ENCODE measurements around the gene SETDB2. TPM values are rescaled to one million over a fixed set of nuclear protein-coding genes. Genes with fewer than 3 reads are reported as not detected.

Gene SETDB2
- total and polyA plus RNA-seq, 5 donors from 2014 or later, result 11.0 to 24.4 (median 15.0) TPM

- no peaks in the 10 kb centered on the region for H3K36me3 ChIP-seq (ENCODE audit: control insufficient read depth, insufficient read depth, low read length)
- no peaks in the 10 kb centered on the region for H3K9me3 ChIP-seq (ENCODE audit: control insufficient read depth in 2 of 2, low read length in 2 of 2)
- H3K36me3 Mint-ChIP-seq, result peaks cover 8% of the 10 kb centered on the region
- H3K4me3 Mint-ChIP-seq, result peak overlapping the region; percentile 78 to 92 (median 86)
- peaks cover 0 to 3% (median 0%) of the 10 kb centered on the region in 7 donors for H3K9me3 Mint-ChIP-seq
- peak overlapping the region; percentile 77 for H3K4me3 ChIP-seq (ENCODE audit: low read depth, low read length)
- no peaks in the 10 kb centered on the region for H3K27me3 ChIP-seq (ENCODE audit: control insufficient read depth, insufficient read depth, low read length)
- peak overlapping the region; percentile 13 to 95 (median 92) for H3K27ac Mint-ChIP-seq
- peaks cover 4% of the 10 kb centered on the region for H3K27me3 Mint-ChIP-seq
- H3K27ac ChIP-seq (ENCODE audit: insufficient read depth, low read length, poor library complexity, severe bottlenecking), result peak overlapping the region; percentile 96
- H3K4me1 Mint-ChIP-seq, result peaks cover 16 to 74% (median 48%) of the 10 kb centered on the region in 4 donors
- peaks cover 46% of the 10 kb centered on the region for H3K4me1 ChIP-seq (ENCODE audit: control insufficient read depth, insufficient read depth, low read length, poor library complexity, severe bottlenecking)
- DNase-seq (no peak), ATAC-seq (ENCODE audit: low read depth in 2 of 2) (no peak)
Observed at GRCh38 chr13:49446473-49446872, 2.4 kb downstream of the SETDB2 start.

- no peak overlapping the region for H3K27ac ChIP-seq (ENCODE audit: insufficient read depth, low read length, poor library complexity, severe bottlenecking)
- peaks cover 18% of the 10 kb centered on the region for H3K36me3 Mint-ChIP-seq
- H3K4me3 Mint-ChIP-seq, result peak overlapping the region in 3 of 4 donors; percentile 15 to 68 (median 53)
- H3K27ac Mint-ChIP-seq, result peak overlapping the region in 1 of 3 donors; percentile 95
- ATAC-seq (ENCODE audit: low read depth in 2 of 2) (no peak), DNase-seq (no peak)
- no peaks in the 10 kb centered on the region for H3K9me3 ChIP-seq (ENCODE audit: control insufficient read depth in 2 of 2, low read length in 2 of 2)
- peaks cover 16 to 69% (median 48%) of the 10 kb centered on the region in 4 donors for H3K4me1 Mint-ChIP-seq
- peaks cover 46% of the 10 kb centered on the region for H3K4me1 ChIP-seq (ENCODE audit: control insufficient read depth, insufficient read depth, low read length, poor library complexity, severe bottlenecking)
- H3K27me3 ChIP-seq (ENCODE audit: control insufficient read depth, insufficient read depth, low read length), result no peaks in the 10 kb centered on the region
- H3K27me3 Mint-ChIP-seq, result peaks cover 2% of the 10 kb centered on the region
- H3K9me3 Mint-ChIP-seq, result peaks cover 0 to under 1% (median 0%) of the 10 kb centered on the region in 7 donors
- H3K4me3 ChIP-seq (ENCODE audit: low read depth, low read length), result peak overlapping the region; percentile 77
- H3K36me3 ChIP-seq (ENCODE audit: control insufficient read depth, insufficient read depth, low read length), result peaks cover 5% of the 10 kb centered on the region
Observed at GRCh38 chr13:49448753-49449152, 4.7 kb downstream of the SETDB2 start.

- Histone ChIP-seq H3K4me1 (ENCODE audit: control insufficient read depth, insufficient read depth, low read length, poor library complexity, severe bottlenecking) (peaks cover 53% of the 10 kb centered on the region), H3K27ac (ENCODE audit: insufficient read depth, low read length, poor library complexity, severe bottlenecking) (no peak overlapping the region), H3K36me3 (ENCODE audit: control insufficient read depth, insufficient read depth, low read length) (peaks cover 5% of the 10 kb centered on the region), H3K27me3 (ENCODE audit: control insufficient read depth, insufficient read depth, low read length) (no peaks in the 10 kb centered on the region), H3K9me3 (ENCODE audit: control insufficient read depth in 2 of 2, low read length in 2 of 2) (no peaks in the 10 kb centered on the region), H3K4me3 (ENCODE audit: low read depth, low read length) (peak overlapping the region; percentile 22)
- peaks cover 20% of the 10 kb centered on the region for H3K36me3 Mint-ChIP-seq
- H3K9me3 Mint-ChIP-seq, result no peaks in the 10 kb centered on the region
- H3K27ac Mint-ChIP-seq, result peak overlapping the region in 2 of 3 donors; percentile 57 to 98
- H3K27me3 Mint-ChIP-seq, result no peaks in the 10 kb centered on the region
- H3K4me1 Mint-ChIP-seq, result peaks cover 21 to 75% (median 53%) of the 10 kb centered on the region in 4 donors
- peak overlapping the region in 3 of 4 donors; percentile 12 to 69 (median 62) for H3K4me3 Mint-ChIP-seq
- ATAC-seq (ENCODE audit: low read depth in 2 of 2) (no peak), DNase-seq (no peak)
Observed at GRCh38 chr13:49450105-49450819, 6.2 kb downstream of the SETDB2 start.

- peak overlapping the region in 2 of 4 donors; percentile 36 to 73 for H3K4me3 Mint-ChIP-seq
- H3K4me1 ChIP-seq (ENCODE audit: control insufficient read depth, insufficient read depth, low read length, poor library complexity, severe bottlenecking), result peaks cover 37% of the 10 kb centered on the region
- no peaks in the 10 kb centered on the region for H3K27me3 Mint-ChIP-seq
- ATAC-seq (ENCODE audit: low read depth in 2 of 2) (no peak), DNase-seq (no peak)
- H3K9me3 ChIP-seq (ENCODE audit: control insufficient read depth in 2 of 2, low read length in 2 of 2), result no peaks in the 10 kb centered on the region
- peaks cover 20% of the 10 kb centered on the region for H3K36me3 Mint-ChIP-seq
- H3K9me3 Mint-ChIP-seq, result no peaks in the 10 kb centered on the region
- peak overlapping the region in 2 of 3 donors; percentile 14 to 79 for H3K27ac Mint-ChIP-seq
- peaks cover 7% of the 10 kb centered on the region for H3K36me3 ChIP-seq (ENCODE audit: control insufficient read depth, insufficient read depth, low read length)
- H3K27me3 ChIP-seq (ENCODE audit: control insufficient read depth, insufficient read depth, low read length), result no peaks in the 10 kb centered on the region
- H3K4me3 ChIP-seq (ENCODE audit: low read depth, low read length), result no peak overlapping the region
- peaks cover 15 to 64% (median 56%) of the 10 kb centered on the region in 4 donors for H3K4me1 Mint-ChIP-seq
- no peak overlapping the region for H3K27ac ChIP-seq (ENCODE audit: insufficient read depth, low read length, poor library complexity, severe bottlenecking)
Observed at GRCh38 chr13:49452725-49453457, 8.8 kb downstream of the SETDB2 start.

GRCh38 chr13:49453465-49453864, 9.4 kb downstream of the SETDB2 start:
- H3K36me3 ChIP-seq (ENCODE audit: control insufficient read depth, insufficient read depth, low read length), result peaks cover 7% of the 10 kb centered on the region
- H3K27me3 ChIP-seq (ENCODE audit: control insufficient read depth, insufficient read depth, low read length), result no peaks in the 10 kb centered on the region
- ATAC-seq (ENCODE audit: low read depth in 2 of 2) (no peak), DNase-seq (no peak)
- H3K27ac Mint-ChIP-seq, result peak overlapping the region in 1 of 3 donors; percentile 79
- no peaks in the 10 kb centered on the region for H3K9me3 Mint-ChIP-seq
- no peak overlapping the region for H3K27ac ChIP-seq (ENCODE audit: insufficient read depth, low read length, poor library complexity, severe bottlenecking)
- peaks cover 32% of the 10 kb centered on the region for H3K4me1 ChIP-seq (ENCODE audit: control insufficient read depth, insufficient read depth, low read length, poor library complexity, severe bottlenecking)
- H3K27me3 Mint-ChIP-seq, result no peaks in the 10 kb centered on the region
- H3K9me3 ChIP-seq (ENCODE audit: control insufficient read depth in 2 of 2, low read length in 2 of 2), result no peaks in the 10 kb centered on the region
- H3K4me1 Mint-ChIP-seq, result peaks cover 15 to 63% (median 55%) of the 10 kb centered on the region in 4 donors
- H3K4me3 Mint-ChIP-seq, result peak overlapping the region in 1 of 4 donors; percentile 28
- H3K4me3 ChIP-seq (ENCODE audit: low read depth, low read length), result no peak overlapping the region
- peaks cover 26% of the 10 kb centered on the region for H3K36me3 Mint-ChIP-seq

- Mint-ChIP-seq H3K27ac (peak overlapping the region; percentile 59 to 98 (median 66)), H3K9me3 (no peaks in the 10 kb centered on the region), H3K36me3 (peaks cover 30% of the 10 kb centered on the region), H3K4me3 (peak overlapping the region; percentile 52 to 70 (median 56)), H3K4me1 (peaks cover 13 to 60% (median 49%) of the 10 kb centered on the region in 4 donors), H3K27me3 (no peaks in the 10 kb centered on the region)
- no peaks in the 10 kb centered on the region for H3K27me3 ChIP-seq (ENCODE audit: control insufficient read depth, insufficient read depth, low read length)
- peaks cover 27% of the 10 kb centered on the region for H3K4me1 ChIP-seq (ENCODE audit: control insufficient read depth, insufficient read depth, low read length, poor library complexity, severe bottlenecking)
- ATAC-seq (ENCODE audit: low read depth in 2 of 2) (peak; percentile 90 to 94), DNase-seq (peak in 2 of 3 donors; percentile 60 to 73)
- H3K27ac ChIP-seq (ENCODE audit: insufficient read depth, low read length, poor library complexity, severe bottlenecking), result peak overlapping the region; percentile 73
- peak overlapping the region; percentile 71 for H3K4me3 ChIP-seq (ENCODE audit: low read depth, low read length)
- H3K9me3 ChIP-seq (ENCODE audit: control insufficient read depth in 2 of 2, low read length in 2 of 2), result no peaks in the 10 kb centered on the region
- peaks cover 7% of the 10 kb centered on the region for H3K36me3 ChIP-seq (ENCODE audit: control insufficient read depth, insufficient read depth, low read length)
Observed at GRCh38 chr13:49454388-49455006, 10.4 kb downstream of the SETDB2 start.

- peak overlapping the region; percentile 71 for H3K4me3 ChIP-seq (ENCODE audit: low read depth, low read length)
- H3K4me3 Mint-ChIP-seq, result peak overlapping the region; percentile 10 to 58 (median 42)
- H3K27me3 ChIP-seq (ENCODE audit: control insufficient read depth, insufficient read depth, low read length), result no peaks in the 10 kb centered on the region
- peaks cover 10 to 55% (median 44%) of the 10 kb centered on the region in 4 donors for H3K4me1 Mint-ChIP-seq
- ATAC-seq (ENCODE audit: low read depth in 2 of 2), result peak; percentile 12 to 23
- H3K27me3 Mint-ChIP-seq, result no peaks in the 10 kb centered on the region
- peak overlapping the region; percentile 73 for H3K27ac ChIP-seq (ENCODE audit: insufficient read depth, low read length, poor library complexity, severe bottlenecking)
- no peaks in the 10 kb centered on the region for H3K9me3 Mint-ChIP-seq
- DNase-seq, result no peak
- H3K4me1 ChIP-seq (ENCODE audit: control insufficient read depth, insufficient read depth, low read length, poor library complexity, severe bottlenecking), result peaks cover 27% of the 10 kb centered on the region
- H3K36me3 Mint-ChIP-seq, result peaks cover 27% of the 10 kb centered on the region
- no peaks in the 10 kb centered on the region for H3K9me3 ChIP-seq (ENCODE audit: control insufficient read depth in 2 of 2, low read length in 2 of 2)
- peak overlapping the region; percentile 15 to 77 (median 59) for H3K27ac Mint-ChIP-seq
- H3K36me3 ChIP-seq (ENCODE audit: control insufficient read depth, insufficient read depth, low read length), result peaks cover 7% of the 10 kb centered on the region
Observed at GRCh38 chr13:49455007-49455398, 10.9 kb downstream of the SETDB2 start.
